GM18909 (cell line): ENCODE data around the gene CDC42BPB.

Source experiments
- ATAC-seq: cut with Tn5 transposase; IDR thresholded peaks from one replicate; pipeline ENCODE4 v1.9.1; 2021; ENCODE audit warnings: mild to moderate bottlenecking; ENCODE audit not compliant: unreplicated experiment, poor library complexity

CDC42BPB gene

DNA sequence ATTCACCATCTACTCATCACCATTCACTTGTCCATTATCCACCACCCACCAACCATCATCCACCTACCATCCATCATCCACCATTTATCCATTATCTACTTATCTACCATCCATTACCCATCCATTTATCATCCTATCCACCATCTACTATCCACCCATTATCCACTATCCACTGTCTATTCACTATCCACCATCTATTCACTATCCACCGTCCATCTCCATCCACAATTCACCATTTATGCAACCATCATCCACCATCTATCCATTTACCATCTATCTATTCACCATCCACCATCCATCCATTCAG is 136.4 kb downstream of the CDC42BPB start:
- no peak for ATAC-seq

GRCh38 chr14:102920273-102920997 is 136.9 kb downstream of the CDC42BPB start:
- no peak for ATAC-seq

- no peak for ATAC-seq
Observed at GRCh38 chr14:102918438-102918837, 138.9 kb downstream of the CDC42BPB start.

DNA sequence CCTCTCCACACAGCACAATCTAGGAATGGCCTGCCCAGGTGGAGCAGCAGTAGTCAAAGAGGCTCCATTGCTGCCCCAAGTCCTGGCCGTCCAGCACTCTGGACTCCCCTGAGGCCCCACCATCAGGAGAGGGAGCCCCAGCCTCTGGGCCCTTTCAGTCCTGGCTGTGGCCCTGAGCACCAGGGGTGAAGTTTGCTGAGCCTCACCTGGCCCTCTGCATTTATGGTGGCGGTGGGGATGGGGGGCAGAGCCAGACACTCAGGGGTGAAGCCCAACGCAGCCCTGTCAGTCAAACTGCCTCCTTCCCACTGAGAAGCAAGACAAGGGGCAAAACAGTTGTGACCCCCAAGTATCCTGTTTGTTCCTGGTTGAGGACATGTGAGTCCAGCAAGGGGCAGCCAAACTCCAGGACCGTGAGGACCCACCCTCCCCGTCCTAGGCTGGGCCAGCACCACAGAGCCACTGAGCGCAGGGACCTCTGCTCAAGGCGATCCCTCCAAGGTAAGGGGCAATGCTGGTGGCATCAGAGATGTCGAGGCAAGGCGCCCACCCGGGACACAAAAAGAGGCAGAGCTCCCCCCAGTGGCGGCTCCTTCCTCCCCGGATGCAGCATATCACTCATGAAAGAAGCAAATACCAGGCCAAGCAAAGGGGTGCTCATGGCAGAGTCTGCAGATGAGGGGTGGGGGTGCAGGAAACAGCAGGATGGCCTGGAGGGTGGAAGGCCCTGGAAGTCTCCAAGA is 139.7 kb downstream of the CDC42BPB start:
- no peak for ATAC-seq

DNA sequence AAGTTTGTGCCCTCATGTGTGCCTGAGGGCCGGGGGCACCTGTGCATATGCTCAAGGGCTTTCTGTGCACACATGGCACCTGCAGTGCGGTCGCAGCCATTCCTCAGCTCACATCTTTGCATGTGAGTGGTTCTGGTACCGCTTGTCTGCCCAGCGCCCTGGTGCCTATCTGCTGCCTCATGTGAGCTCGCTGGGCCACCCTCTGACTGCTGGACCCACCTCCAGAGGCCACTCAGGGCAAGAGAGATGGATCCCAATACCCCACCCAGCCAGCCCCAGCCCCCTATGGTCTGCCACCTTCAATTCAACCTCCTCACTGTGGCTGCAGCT is 140.3 kb downstream of the CDC42BPB start:
- ATAC-seq, result no peak

GRCh38 chr14:102916347-102917055 is 140.8 kb downstream of the CDC42BPB start:
- no peak for ATAC-seq

DNA sequence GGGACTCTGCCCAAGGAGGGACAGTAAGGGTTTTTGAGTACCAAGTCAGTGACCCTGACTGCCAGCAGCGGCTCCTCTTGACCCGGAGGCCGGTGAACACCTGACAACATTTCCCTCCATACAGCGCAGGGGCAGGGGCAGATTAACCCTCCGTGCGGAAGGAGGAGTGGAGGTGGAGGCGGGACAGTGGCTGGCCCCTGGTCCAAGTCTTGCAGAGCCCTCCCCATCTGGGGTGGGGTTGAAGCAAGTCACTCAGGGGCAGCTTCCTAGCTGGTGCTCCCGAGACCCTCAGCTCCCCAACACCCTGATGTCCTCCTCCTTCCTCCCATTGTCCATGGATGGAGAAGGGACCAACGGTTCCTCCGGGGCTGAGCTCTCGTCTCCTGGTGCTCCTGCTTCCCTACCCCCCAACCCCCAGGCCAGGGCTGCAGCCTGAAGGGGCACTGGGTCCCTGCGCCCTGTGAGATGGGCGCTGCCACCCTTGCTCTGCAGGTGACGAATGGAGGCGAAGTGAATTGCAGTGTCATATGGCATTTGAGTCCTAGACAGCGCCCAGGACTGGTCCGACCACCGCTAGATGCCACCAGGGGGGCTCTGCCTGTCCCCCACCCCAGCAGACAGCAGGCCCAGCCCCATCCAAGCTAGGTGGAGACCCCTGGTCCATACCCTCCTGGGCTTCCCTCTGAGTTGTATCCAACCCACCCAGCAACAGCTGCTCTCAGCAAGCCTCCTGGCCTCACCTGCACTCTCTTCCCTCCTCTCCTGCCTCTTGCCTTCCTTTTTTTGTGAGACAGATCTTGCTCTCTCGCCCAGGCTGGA is 141.8 kb downstream of the CDC42BPB start:
- ATAC-seq, result no peak

GRCh38 chr14:102914474-102915291 is 142.7 kb downstream of the CDC42BPB start:
- no peak for ATAC-seq

DNA sequence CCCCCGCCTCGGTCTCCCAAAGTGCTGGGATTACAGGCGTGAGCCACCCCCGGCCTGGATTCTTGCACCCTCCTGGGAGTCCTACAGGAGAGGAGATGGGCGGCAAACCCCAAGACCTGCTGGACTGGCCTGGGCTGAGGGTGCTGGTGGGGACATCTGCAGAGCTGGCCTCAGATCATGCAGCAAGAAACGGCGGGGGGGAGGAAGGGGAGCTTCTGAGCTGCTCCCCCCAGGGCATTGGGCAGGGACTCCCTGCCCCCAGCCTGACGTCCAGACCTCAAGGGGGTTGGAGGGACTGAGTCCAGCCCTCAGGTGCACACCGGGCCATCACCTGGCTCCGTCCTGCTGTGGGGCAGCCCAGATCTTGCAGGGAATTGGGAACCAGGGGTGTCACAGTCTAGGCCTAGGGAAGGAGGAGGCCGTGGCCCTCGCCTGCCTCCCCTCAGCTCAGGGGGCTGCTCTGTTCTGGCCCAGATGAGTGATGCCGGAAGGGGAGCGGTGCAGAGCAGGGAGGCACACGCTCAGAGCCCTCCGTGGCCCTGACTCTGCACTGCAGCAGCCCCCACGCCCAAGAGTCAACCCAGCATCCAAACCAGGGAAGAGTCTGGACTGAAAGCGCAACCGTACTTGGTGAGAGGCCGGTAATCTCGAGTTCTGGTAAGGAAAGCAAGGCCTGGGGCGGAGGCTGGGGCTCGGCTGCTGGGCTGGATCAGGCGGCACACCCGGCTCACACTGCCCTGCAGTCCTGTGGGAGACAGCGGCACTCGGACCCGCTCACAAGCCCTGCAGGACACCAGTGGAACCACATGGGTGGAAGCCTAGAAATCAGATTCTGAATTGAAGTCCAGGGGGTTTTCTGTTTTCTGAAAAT is 143.8 kb downstream of the CDC42BPB start:
- ATAC-seq, result no peak

GRCh38 chr14:102911991-102912761 is 145.2 kb downstream of the CDC42BPB start:
- no peak for ATAC-seq

DNA sequence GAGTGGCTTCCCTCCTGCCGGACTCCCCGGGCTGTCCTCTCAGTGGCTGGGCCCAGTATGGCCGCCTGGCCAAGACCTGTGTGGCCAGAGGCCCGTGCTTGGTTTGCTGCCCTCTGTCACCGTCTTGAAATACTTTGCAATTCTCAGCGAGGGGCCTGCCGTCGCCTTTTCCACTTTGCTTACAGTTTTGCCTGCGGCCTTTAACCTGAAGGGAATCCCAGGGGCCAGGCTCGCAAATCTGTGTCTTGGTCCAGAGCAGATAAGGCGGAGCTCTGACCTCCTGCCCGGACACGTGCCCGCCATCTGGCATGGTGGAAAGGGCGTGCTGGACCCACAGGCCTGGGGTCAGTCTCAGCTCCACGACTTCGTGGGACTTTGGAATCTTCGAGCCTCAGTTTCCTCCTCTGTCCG is 145.8 kb downstream of the CDC42BPB start:
- no peak for ATAC-seq

GRCh38 chr14:102910442-102910841 is 146.9 kb downstream of the CDC42BPB start:
- no peak for ATAC-seq

GRCh38 chr14:102909911-102910310 is 147.4 kb downstream of the CDC42BPB start:
- no peak for ATAC-seq

DNA sequence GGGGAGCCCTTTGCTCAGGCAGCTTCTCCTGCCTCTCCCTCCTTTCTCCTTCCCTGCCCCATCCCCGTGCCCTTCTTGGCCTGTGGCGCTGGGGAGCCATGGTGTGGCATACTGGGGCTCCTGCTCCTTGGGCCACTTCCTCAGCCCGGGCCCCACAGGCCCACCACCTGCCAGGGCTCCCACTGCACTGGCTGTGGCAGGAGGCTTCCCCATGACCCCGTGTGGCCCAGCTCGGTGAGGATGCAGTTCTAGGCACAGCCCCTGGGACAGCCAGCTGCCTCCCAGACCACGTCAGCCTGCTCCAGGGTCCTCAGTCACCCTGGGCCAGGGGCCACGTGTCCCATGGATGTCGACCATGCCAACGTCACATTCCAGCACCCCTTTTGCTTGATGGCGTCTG is 147.9 kb downstream of the CDC42BPB start:
- no peak for ATAC-seq

GRCh38 chr14:102908766-102909455 is 148.4 kb downstream of the CDC42BPB start:
- ATAC-seq, result no peak

- no peak for ATAC-seq
Observed at GRCh38 chr14:102907980-102908730, 149.2 kb downstream of the CDC42BPB start.

DNA sequence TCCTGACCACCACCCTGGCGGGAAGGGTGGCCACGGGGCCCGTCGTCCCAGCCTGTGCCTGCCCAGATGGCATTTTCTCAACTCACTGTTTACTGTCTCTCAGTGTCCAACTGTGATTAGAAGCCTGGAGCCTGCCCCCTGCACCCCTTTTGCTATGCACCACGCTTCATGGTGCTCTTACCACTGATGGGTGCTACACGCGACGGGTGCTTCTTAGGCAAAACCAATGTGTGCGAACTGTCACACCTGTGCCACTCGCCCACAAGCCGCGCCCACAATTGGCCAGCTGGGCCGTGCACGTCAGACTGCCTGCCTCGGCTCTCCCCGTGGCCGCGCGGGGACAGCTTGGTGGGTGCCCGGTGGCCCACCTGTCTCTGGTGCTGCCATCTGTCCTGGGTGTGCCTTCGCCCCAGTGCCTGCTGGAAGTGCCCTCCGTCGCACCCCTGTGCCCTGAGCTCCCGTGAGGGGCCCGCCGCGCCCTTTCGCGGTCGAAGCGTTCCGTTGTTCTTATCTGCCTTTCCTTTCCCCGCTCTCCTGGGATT is 150.0 kb downstream of the CDC42BPB start:
- ATAC-seq, result no peak
